ENCODE measurements around the gene NUP93.

NUP93 gene

DNA sequence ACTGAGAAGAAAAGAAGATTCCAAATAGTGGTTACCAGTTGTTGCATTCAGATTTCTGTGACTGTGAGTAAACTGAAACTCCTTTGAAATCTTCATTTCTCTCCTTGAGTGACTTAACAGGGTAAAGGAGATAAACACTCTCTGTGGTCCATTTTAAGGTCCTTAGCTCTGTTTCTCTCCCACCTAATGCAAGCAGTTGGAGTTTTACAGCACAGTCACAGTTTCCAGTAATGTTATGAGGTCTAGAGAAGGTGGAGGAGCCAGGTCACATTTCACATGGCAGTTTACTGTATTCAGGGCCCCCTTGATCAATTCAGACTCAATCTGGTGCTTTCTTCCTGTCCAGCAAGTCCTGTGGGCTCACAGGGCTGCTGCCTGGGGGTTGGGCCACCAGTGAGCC lies 102.8 kb downstream of the NUP93 start:
- peaks cover 15% of the 10 kb centered on the region; the same call in 1 of the 2 replicates for H3K36me3 ChIP-seq (ENCODE audit: insufficient read depth, low read length)

DNA sequence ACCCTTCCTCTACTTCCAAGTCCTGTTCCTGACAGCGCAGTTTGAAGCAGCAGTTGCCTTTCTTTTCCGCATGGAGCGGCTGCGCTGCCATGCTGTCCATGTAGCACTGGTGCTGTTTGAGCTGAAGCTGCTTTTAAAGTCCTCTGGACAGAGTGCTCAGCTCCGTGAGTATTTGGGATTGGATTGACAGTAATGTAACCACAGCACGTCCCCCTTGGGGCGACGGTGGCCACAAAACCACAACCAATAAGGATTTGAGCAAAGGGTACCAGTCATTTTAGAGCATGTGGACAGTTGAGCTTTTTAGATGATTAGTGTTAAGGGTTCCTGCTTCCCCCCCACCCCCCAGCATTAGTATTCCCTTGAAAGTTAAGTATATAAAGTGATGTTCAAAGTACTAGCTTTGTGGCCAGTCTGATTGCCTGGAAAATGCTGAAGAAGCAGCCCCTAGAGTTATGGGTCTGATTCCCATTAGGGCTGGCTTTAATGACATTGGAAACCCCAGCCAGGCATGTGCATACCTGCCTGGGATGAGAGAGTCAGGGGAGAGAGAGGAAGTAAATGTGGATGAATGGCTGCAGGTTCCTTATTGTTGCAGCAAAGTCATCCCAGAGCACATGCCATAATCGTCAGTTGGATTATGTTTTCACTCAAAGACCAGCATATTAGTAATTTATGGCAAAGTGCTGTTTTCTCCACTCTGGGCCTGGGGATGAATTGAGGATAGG lies 103.5 kb downstream of the NUP93 start:
- Histone ChIP-seq H3K4me3 (ENCODE audit: low read depth, low read length) (no peak overlapping the region), H3K79me2 (ENCODE audit: control insufficient read depth, insufficient read depth, low read length, unreplicated experiment) (no peaks in the 10 kb centered on the region), H3K27me3 (ENCODE audit: insufficient read depth, low read length) (no peaks in the 10 kb centered on the region), H2AFZ (ENCODE audit: low read length, unreplicated experiment) (no peak overlapping the region), H3K4me1 (ENCODE audit: control insufficient read depth, insufficient read depth, low read length, unreplicated experiment) (peaks cover 14% of the 10 kb centered on the region), H3K36me3 (ENCODE audit: insufficient read depth, low read length) (peaks cover 15% of the 10 kb centered on the region; the same call in 1 of the 2 replicates), H3K27ac (ENCODE audit: low read depth, low read length) (no peak overlapping the region)

More for the DNA sequence above, 102.8 kb downstream of the NUP93 start:
- no peaks in the 10 kb centered on the region for H3K79me2 ChIP-seq (ENCODE audit: control insufficient read depth, insufficient read depth, low read length, unreplicated experiment)
- H3K4me1 ChIP-seq (ENCODE audit: control insufficient read depth, insufficient read depth, low read length, unreplicated experiment) = peaks cover 14% of the 10 kb centered on the region
- H2AFZ ChIP-seq (ENCODE audit: low read length, unreplicated experiment) = no peak overlapping the region
- no peaks in the 10 kb centered on the region for H3K27me3 ChIP-seq (ENCODE audit: insufficient read depth, low read length)
- H3K4me3 ChIP-seq (ENCODE audit: low read depth, low read length) = no peak overlapping the region
- no peak overlapping the region for H3K27ac ChIP-seq (ENCODE audit: low read depth, low read length)

DNA sequence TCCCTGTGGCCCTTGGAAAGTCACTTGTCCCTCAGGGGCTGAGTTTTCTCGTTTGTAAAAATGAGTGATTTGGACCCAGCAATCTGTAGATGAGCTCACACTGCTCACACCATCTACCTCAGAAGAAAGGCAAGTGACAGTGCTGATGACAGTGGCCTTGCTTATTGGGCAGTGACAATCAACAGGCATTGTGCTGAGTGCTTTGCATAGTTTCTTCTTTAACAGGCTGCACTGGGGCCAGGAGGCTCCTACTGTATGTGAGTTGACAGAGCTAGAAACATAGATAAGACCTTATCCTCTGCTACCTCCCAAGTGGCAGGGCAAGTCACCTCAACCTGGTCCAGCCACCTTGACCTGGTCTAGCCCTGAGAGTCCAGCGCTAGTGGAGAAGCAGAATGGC lies 105.4 kb downstream of the NUP93 start:
- no peaks in the 10 kb centered on the region for H3K79me2 ChIP-seq (ENCODE audit: control insufficient read depth, insufficient read depth, low read length, unreplicated experiment)
- no peaks in the 10 kb centered on the region for H3K27me3 ChIP-seq (ENCODE audit: insufficient read depth, low read length)
- no peak overlapping the region for H3K4me3 ChIP-seq (ENCODE audit: low read depth, low read length)
- H3K36me3 ChIP-seq (ENCODE audit: insufficient read depth, low read length) = peaks cover 15% of the 10 kb centered on the region; the same call in 1 of the 2 replicates
- peaks cover 10% of the 10 kb centered on the region for H3K4me1 ChIP-seq (ENCODE audit: control insufficient read depth, insufficient read depth, low read length, unreplicated experiment)
- H3K27ac ChIP-seq (ENCODE audit: low read depth, low read length) = no peak overlapping the region
- H2AFZ ChIP-seq (ENCODE audit: low read length, unreplicated experiment) = no peak overlapping the region

DNA sequence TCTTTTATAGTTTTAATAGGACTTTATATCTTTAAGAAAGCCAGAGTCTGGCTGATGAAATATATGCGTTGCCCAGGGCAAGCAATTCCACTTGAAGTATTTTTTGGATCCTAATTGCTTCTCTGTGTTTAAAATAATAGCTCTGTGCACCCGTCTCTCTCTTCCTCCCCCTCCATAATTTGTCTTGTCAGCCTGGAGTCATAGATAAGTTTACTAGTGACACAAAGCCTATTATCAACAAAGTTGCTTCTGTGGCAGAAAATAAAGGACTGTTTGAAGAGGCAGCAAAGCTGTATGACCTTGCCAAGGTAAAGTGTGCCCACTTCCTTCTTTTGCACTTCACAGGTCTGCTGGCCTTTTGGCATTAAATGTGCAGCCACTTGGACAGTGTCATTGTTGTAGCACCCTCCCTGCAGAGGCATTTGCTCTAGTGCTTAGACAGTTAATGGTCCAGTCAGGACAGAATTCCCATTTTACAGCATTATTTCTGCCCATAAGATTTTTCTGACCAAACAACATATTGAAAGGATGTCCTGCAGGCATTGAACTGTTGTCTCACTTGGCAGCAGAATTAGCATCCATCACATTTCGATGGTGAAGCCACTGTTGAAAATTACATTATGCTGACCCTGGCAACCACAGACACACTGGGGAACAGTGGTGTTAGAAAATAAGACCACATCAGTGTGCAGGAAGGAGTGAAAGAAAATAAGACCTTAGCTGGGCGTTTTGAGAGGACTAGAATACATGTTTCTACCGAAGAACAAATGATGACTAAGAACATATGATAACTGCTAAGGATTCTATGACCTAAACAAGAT lies 106.7 kb downstream of the NUP93 start:
- Histone ChIP-seq H2AFZ (ENCODE audit: low read length, unreplicated experiment) (no peak overlapping the region), H3K79me2 (ENCODE audit: control insufficient read depth, insufficient read depth, low read length, unreplicated experiment) (no peaks in the 10 kb centered on the region), H3K4me3 (ENCODE audit: low read depth, low read length) (no peak overlapping the region), H3K27me3 (ENCODE audit: insufficient read depth, low read length) (no peaks in the 10 kb centered on the region), H3K27ac (ENCODE audit: low read depth, low read length) (no peak overlapping the region), H3K36me3 (ENCODE audit: insufficient read depth, low read length) (peaks cover 15% of the 10 kb centered on the region; the same call in 1 of the 2 replicates), H3K4me1 (ENCODE audit: control insufficient read depth, insufficient read depth, low read length, unreplicated experiment) (no peaks in the 10 kb centered on the region)

DNA sequence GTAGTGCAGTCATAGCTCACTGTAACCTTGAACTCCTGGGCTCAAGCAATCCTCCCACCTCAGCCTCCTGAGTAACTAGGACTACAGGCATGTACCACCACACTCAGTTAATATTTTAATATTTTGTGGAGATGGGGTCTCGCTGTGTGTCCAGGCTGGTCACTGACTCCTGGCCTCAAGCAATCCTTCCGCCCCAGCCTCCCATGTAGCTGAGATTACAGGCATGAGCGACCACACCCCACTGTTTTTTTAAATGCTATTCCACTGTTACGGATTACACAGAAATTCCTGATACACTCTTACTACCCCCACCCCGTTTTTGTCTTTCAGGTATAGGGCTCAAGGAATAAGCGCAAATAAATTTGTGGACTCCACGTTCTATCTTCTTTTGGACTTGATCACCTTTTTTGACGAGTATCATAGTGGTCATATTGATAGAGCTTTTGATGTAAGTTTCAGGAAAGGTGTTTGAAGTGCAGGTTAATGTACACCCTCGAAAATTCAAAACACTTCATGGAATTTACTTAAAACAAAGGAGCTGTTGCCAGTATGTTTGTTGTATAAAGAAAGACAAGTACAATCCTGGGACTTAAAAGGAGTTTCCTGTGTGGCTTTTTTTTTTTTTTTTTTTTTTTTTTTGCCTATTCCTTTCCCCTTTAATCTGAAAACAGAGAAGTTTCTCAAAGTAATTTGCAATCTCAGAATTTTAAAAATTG lies 108.9 kb downstream of the NUP93 start:
- H3K4me1 ChIP-seq (ENCODE audit: control insufficient read depth, insufficient read depth, low read length, unreplicated experiment) = no peaks in the 10 kb centered on the region
- H3K27me3 ChIP-seq (ENCODE audit: insufficient read depth, low read length) = no peaks in the 10 kb centered on the region
- H3K27ac ChIP-seq (ENCODE audit: low read depth, low read length) = no peak overlapping the region
- H3K4me3 ChIP-seq (ENCODE audit: low read depth, low read length) = no peak overlapping the region
- peaks cover 22% of the 10 kb centered on the region; the same call in 1 of the 2 replicates for H3K36me3 ChIP-seq (ENCODE audit: insufficient read depth, low read length)
- no peaks in the 10 kb centered on the region for H3K79me2 ChIP-seq (ENCODE audit: control insufficient read depth, insufficient read depth, low read length, unreplicated experiment)
- H2AFZ ChIP-seq (ENCODE audit: low read length, unreplicated experiment) = no peak overlapping the region

DNA sequence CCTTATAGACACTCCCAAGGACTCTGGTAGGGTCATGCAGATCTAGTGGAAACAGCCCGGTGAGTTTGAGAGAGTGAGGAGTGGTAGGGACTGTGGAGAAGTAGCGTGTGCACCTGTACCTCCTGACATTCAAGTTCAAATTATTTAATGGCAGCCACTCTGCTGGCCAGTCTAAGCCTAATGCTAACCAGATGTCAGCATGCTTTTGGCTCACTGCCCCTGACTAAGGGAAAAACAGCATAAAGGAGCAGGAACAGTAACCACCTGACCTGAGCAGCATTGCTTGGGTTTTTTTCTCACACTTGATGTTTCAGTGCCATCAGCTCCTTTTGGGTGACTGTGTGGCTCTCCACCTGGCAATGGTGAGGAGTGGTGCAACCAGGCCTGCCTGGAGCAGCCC lies 111.3 kb downstream of the NUP93 start:
- H3K27ac ChIP-seq (ENCODE audit: low read depth, low read length) = no peak overlapping the region
- H3K27me3 ChIP-seq (ENCODE audit: insufficient read depth, low read length) = no peaks in the 10 kb centered on the region
- H2AFZ ChIP-seq (ENCODE audit: low read length, unreplicated experiment) = no peak overlapping the region
- no peaks in the 10 kb centered on the region for H3K79me2 ChIP-seq (ENCODE audit: control insufficient read depth, insufficient read depth, low read length, unreplicated experiment)
- no peak overlapping the region for H3K4me3 ChIP-seq (ENCODE audit: low read depth, low read length)
- peaks cover 13% of the 10 kb centered on the region; the same call in 1 of the 2 replicates for H3K36me3 ChIP-seq (ENCODE audit: insufficient read depth, low read length)
- H3K4me1 ChIP-seq (ENCODE audit: control insufficient read depth, insufficient read depth, low read length, unreplicated experiment) = no peaks in the 10 kb centered on the region

DNA sequence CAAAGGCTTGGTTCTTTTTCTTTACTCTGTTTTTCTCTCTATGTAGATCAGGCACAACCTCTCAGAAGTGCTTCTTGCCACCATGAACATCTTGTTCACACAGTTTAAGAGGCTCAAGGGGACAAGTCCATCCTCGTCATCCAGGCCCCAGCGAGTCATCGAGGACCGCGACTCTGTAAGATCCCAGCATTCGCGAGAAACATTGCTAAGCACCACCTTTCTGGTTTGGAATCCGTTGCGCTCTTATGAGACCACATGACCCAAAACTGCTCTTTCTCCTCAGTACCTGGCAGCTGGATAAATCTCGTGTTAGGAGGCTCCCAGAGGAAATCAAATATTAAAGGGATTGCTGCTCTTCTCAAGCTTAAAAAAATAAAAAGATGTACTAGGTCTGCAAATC lies 111.7 kb downstream of the NUP93 start:
- H3K4me3 ChIP-seq (ENCODE audit: low read depth, low read length) = no peak overlapping the region
- no peak overlapping the region for H3K27ac ChIP-seq (ENCODE audit: low read depth, low read length)
- no peak overlapping the region for H2AFZ ChIP-seq (ENCODE audit: low read length, unreplicated experiment)
- no peaks in the 10 kb centered on the region for H3K4me1 ChIP-seq (ENCODE audit: control insufficient read depth, insufficient read depth, low read length, unreplicated experiment)
- no peaks in the 10 kb centered on the region for H3K79me2 ChIP-seq (ENCODE audit: control insufficient read depth, insufficient read depth, low read length, unreplicated experiment)
- peaks cover 13% of the 10 kb centered on the region; the same call in 1 of the 2 replicates for H3K36me3 ChIP-seq (ENCODE audit: insufficient read depth, low read length)
- H3K27me3 ChIP-seq (ENCODE audit: insufficient read depth, low read length) = no peaks in the 10 kb centered on the region

DNA sequence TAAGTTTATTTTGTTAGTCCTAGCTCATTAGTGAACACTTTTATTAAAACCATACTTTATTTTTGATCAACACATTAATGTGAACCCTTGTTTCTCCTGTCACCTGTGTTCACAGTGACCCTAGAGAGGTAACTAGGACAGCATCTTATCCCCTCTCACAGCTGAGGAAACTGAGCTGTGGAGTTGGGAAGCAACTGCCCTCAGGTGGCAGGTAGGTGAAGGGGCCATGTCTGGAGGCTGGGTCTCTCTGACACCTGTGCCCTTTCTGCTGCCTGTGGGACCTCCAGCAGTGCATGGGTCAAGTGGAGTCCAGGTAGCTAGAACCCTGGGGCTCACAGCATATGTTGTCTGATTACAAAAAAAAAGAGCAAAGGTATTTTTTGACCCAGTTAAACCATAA lies 112.2 kb downstream of the NUP93 start:
- Histone ChIP-seq H3K4me3 (ENCODE audit: low read depth, low read length) (no peak overlapping the region), H3K27ac (ENCODE audit: low read depth, low read length) (no peak overlapping the region), H3K79me2 (ENCODE audit: control insufficient read depth, insufficient read depth, low read length, unreplicated experiment) (no peaks in the 10 kb centered on the region), H3K36me3 (ENCODE audit: insufficient read depth, low read length) (peaks cover 13% of the 10 kb centered on the region; the same call in 1 of the 2 replicates), H2AFZ (ENCODE audit: low read length, unreplicated experiment) (no peak overlapping the region), H3K27me3 (ENCODE audit: insufficient read depth, low read length) (no peaks in the 10 kb centered on the region), H3K4me1 (ENCODE audit: control insufficient read depth, insufficient read depth, low read length, unreplicated experiment) (peaks cover under 1% of the 10 kb centered on the region)

DNA sequence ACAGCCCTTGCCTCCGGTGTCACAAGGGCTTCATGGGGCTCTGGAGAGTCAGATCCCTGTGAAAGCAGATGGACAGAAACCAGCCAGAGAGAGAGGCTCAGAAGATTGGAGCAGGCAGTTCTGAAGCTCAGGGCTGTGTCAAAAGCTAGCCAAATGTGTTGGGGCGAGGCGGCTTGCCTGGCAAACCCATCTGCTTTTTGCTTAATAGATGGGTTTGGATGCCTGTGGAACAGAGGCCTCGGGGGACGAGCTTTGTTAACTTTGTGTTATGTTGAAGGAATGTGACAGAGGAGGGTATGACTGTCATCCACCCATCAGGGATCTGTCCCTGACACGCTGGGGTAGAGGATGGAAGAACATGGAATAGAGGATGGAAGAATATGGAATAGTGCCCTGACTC lies 114.1 kb downstream of the NUP93 start:
- Histone ChIP-seq H3K27ac (ENCODE audit: low read depth, low read length) (no peak overlapping the region), H3K4me3 (ENCODE audit: low read depth, low read length) (no peak overlapping the region), H3K36me3 (ENCODE audit: insufficient read depth, low read length) (peaks cover 13% of the 10 kb centered on the region; the same call in 1 of the 2 replicates), H3K79me2 (ENCODE audit: control insufficient read depth, insufficient read depth, low read length, unreplicated experiment) (no peaks in the 10 kb centered on the region), H3K4me1 (ENCODE audit: control insufficient read depth, insufficient read depth, low read length, unreplicated experiment) (peaks cover 20% of the 10 kb centered on the region), H2AFZ (ENCODE audit: low read length, unreplicated experiment) (no peak overlapping the region), H3K27me3 (ENCODE audit: insufficient read depth, low read length) (no peaks in the 10 kb centered on the region)

DNA sequence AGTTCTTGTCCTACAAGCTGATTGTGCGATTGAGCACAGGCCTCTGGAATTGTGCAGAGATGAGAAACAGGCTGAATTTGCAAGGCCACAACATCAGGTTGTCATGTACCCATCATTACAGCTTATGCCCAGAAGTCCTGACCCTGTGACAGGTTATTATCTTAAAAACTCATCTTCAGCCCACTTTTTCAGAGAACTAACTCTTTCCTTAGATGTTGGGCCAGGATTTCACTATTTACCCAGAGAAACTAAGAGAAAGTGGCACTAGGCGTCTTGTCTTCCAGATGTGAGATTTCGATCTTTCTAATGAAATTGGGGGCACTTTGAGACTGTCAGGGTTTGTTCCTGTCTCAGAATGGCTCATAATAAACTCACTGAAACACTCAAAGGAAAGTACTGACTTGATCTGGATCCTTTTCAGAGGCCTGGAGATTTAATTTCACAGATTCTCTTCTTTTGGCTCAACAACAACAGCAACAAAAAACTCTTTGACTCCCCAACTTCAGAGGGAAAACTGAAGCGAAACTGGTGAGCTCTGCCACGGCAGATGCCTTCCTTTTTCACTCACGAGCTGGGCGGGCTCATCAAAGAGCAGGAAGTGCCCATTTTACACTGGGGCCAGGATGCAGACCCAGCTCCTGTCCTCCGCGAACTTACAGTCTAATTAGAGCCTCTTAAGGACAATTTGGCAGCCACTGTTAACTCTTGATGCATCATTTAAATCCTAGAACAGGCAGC lies 117.4 kb downstream of the NUP93 start:
- H3K79me2 ChIP-seq (ENCODE audit: control insufficient read depth, insufficient read depth, low read length, unreplicated experiment) = no peaks in the 10 kb centered on the region
- no peak overlapping the region for H2AFZ ChIP-seq (ENCODE audit: low read length, unreplicated experiment)
- H3K27ac ChIP-seq (ENCODE audit: low read depth, low read length) = peak overlapping the region; percentile 72
- H3K4me1 ChIP-seq (ENCODE audit: control insufficient read depth, insufficient read depth, low read length, unreplicated experiment) = peaks cover 46% of the 10 kb centered on the region
- no peaks in the 10 kb centered on the region for H3K27me3 ChIP-seq (ENCODE audit: insufficient read depth, low read length)
- H3K36me3 ChIP-seq (ENCODE audit: insufficient read depth, low read length) = 0 out of 2 replicates have a peak, but pooled peaks cover 10% of the 10 kb centered on the region
- H3K4me3 ChIP-seq (ENCODE audit: low read depth, low read length) = no peak overlapping the region; the same call in 1 of the 2 replicates

Measured in ACC112 (cell line).